ENCODE data around the gene SIAE.
A peak's percentile ranks its signal among the peaks of the same experiment; 100 is the strongest.

SIAE gene

DNA sequence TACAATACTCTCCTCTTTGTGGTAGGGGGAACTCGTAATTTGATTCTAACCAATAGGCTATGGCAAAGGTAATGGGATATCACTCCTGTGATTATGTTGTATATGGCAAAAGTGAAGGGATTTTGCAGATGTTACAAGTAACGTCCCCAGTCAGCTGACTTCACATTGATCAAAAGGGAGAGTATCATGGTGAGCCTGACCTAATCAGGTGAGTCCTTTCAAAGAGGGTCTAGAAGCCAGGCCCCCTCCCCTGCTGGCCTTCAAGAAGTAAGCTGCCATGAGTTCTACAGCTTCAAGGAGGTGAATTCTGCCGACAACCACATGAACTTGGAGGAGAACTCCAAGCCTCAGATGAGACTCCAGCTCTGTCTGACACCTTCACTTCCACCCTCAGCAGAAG lies 30.9 kb downstream of the SIAE start:
- no peak for TF ChIP-seq ZFX (IDR thresholded peaks at IDR 0.05)
- TF ChIP-seq, protein P1, sequence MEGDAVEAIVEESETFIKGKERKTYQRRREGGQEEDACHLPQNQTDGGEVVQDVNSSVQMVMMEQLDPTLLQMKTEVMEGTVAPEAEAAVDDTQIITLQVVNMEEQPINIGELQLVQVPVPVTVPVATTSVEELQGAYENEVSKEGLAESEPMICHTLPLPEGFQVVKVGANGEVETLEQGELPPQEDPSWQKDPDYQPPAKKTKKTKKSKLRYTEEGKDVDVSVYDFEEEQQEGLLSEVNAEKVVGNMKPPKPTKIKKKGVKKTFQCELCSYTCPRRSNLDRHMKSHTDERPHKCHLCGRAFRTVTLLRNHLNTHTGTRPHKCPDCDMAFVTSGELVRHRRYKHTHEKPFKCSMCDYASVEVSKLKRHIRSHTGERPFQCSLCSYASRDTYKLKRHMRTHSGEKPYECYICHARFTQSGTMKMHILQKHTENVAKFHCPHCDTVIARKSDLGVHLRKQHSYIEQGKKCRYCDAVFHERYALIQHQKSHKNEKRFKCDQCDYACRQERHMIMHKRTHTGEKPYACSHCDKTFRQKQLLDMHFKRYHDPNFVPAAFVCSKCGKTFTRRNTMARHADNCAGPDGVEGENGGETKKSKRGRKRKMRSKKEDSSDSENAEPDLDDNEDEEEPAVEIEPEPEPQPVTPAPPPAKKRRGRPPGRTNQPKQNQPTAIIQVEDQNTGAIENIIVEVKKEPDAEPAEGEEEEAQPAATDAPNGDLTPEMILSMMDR (conservative IDR thresholded peaks at IDR 0.05) = no peak
- H3K27ac ChIP-seq = no peak overlapping the region

DNA sequence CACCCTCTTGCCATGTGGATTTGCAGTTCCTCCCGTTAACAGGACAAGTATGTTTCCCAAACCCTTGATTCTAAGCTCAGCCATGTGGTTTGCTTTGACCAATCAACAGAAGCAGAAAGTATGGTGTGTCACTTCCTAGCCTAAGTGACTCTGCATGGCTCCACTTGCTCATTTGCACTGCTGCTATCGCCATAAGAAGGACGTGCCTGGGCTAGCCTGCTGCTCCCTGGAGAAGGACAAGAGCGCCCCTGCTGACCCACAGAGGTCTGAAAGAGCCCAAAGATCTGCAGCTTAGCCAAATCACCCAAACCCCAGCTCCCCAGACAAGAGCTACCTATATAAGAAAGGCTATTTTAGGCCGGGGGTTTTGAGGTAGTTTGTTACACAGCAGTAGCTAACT lies 32.9 kb downstream of the SIAE start:
- H3K27ac ChIP-seq = no peak overlapping the region
- TF ChIP-seq, protein P1 (conservative IDR thresholded peaks at IDR 0.05) = no peak; the same call in 1 of the 2 replicates
- no peak for TF ChIP-seq ZFX (IDR thresholded peaks at IDR 0.05)

DNA sequence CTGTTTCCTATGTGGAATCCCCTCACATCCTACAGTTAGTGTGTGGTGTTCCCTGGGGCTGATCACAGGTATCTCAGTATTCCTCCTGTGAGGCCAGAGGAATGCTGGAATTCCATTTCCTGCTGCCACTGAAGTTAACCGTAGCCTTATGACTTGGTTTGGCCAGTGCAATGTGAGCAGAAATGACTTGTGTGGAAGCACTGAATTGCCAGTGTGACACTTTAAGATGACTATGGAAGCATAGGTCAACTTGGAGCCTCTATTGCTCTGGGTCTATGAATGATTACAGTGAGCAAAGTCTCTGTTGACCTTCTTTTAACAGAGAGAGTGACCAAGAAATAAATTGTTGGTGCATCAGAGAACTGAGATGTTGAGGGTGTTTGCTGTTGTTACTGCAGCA lies 34.4 kb downstream of the SIAE start:
- TF ChIP-seq, protein P1 (conservative IDR thresholded peaks at IDR 0.05) = no peak
- no peak for TF ChIP-seq ZFX (IDR thresholded peaks at IDR 0.05)
- H3K27ac ChIP-seq = no peak overlapping the region

DNA sequence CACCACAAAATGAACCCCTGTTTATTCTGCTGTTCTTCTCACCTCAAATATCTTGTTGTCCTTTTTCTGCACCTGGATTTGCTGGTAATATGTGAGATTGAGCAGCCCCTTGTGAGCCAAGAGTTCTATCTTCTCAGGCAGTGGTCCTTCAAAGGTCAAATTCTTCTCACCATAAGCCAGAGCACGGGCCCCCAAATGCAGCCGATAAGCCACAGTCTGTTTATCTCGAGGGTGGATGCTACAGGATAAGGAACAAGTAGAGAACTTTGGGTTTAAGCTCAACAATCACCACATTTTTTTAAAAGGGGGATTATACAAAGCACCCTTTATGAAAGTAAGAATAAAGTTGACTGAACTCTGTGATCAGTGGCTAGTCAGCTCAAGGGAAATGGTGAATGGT lies 35.0 kb downstream of the SIAE start:
- H3K27ac ChIP-seq = no peak overlapping the region
- TF ChIP-seq, protein P1 (conservative IDR thresholded peaks at IDR 0.05) = no peak
- no peak for TF ChIP-seq ZFX (IDR thresholded peaks at IDR 0.05)

DNA sequence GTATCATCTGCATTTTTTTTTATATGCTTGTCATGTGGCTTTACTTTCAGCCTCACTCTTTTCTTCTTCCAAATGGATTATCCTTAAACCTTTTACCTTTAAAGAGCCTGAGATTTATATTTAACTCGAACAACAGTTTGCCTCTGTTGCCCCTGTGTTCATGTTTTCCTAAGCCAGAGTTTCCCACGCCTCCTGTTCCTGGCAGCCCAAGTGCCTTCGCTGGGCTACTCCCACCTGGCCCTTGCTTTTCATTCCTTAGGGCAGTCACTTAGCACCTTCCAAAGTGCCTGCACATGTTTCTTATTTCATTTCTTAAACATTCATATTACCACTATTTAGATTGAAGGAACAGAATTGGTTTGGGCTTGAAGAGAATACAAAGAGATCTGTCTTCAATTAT lies 37.6 kb downstream of the SIAE start:
- TF ChIP-seq, protein P1 (conservative IDR thresholded peaks at IDR 0.05) = no peak
- TF ChIP-seq ZFX (IDR thresholded peaks at IDR 0.05) = no peak
- H3K27ac ChIP-seq = no peak overlapping the region

DNA sequence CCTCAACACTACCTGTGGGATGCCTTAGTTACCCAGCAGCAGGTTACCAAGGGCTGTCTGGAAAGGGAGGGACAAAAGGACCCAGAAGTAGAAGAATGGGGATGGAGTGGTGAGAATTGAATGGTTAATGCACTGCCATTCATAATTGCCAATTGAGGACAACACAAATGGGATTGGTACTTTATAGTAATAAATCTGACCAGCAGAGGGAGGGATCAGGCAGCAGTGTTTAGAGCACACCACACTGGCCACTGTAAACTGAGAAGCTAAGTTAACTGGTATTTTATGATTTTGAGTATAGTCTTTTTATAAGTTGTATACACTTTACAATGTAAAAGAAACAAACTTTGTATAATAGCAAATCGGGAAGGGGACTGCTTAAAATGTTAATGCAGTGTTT lies 40.2 kb downstream of the SIAE start:
- H3K27ac ChIP-seq = no peak overlapping the region
- TF ChIP-seq, protein P1 (conservative IDR thresholded peaks at IDR 0.05) = peak; percentile 61
- TF ChIP-seq ZFX (IDR thresholded peaks at IDR 0.05) = no peak

DNA sequence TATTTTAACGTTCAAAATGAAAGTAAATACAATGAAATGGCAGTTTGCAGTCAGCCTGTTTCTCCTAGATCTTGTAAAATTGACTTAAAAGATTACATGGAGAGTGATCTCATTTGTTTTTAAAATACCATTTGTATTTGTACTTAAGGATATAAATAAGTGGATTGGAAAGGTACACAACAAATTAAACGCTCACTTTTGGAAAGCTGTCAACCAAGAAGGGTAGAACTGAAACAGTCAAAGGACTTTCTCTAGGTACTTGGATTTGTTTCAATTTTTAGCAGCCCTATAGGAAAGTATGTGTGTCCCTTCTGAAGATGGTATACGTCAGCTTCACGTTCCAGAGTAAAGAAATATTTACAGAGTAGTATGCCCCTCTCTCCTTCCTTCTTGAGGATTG lies 43.6 kb downstream of the SIAE start:
- TF ChIP-seq, protein P1 (conservative IDR thresholded peaks at IDR 0.05) = no peak
- no peak for TF ChIP-seq ZFX (IDR thresholded peaks at IDR 0.05)
- H3K27ac ChIP-seq = no peak overlapping the region
